Stomach (tissue), 9 donors: Measurements from ENCODE around the gene CPE. TPM values are rescaled to one million over a fixed set of nuclear protein-coding genes. Genes with fewer than 3 reads are reported as not detected.

Experiments used
- DNase-seq, 2 donors: peaks; one replicate each; pipeline versions ENCODE4 v3.0.0 to v3.0.0-alpha.2; 2013 to 2019
- H3K27ac ChIP-seq, 5 donors: fragments of 200-600 bp in 4 of 5; sonication (generic) in 4 of 5; one replicate each; pipeline ENCODE4 v1.5.1; 2013 to 2019; ENCODE audit warnings: mild to moderate bottlenecking in 1 of 5, moderate library complexity in 1 of 5
- H3K27me3 ChIP-seq, 3 donors: fragments of 200-600 bp; sonication (generic); one replicate each; pipeline ENCODE4 v1.5.1; 2017 to 2019; ENCODE audit warnings: mixed run types in 1 of 3
- H3K36me3 ChIP-seq, 4 donors: fragments of 200-600 bp; sonication (generic); 1 replicate in 3 of 4; 2 replicates in 1 of 4; pipeline ENCODE4 v1.5.1; 2016 to 2019
- H3K4me1 ChIP-seq, 4 donors: fragments of 200-600 bp; sonication (generic); one replicate each; pipeline ENCODE4 v1.5.1; 2016 to 2019
- H3K4me3 ChIP-seq, 4 donors: fragments of 200-600 bp; sonication (generic) in 3 of 4; one replicate each; pipeline ENCODE4 v1.5.1; 2016 to 2019; ENCODE audit warnings: mild to moderate bottlenecking in 1 of 4
- H3K9me3 ChIP-seq, 4 donors: fragments of 200-600 bp; sonication (generic); one replicate each; pipeline ENCODE4 v1.5.1; 2016 to 2019
- EP300 ChIP-seq: sonication (generic); formaldehyde crosslinking; IDR thresholded peaks from one replicate; pipeline ENCODE4 v1.6.1; 2017; ENCODE audit warnings: antibody characterized with exemption
- POLR2A ChIP-seq, 4 donors: fragments of 450-650 bp; IDR thresholded peaks; one replicate each; pipeline ENCODE4 v1.6.1; 2016; ENCODE audit warnings: antibody characterized with exemption in 4 of 4, control low read depth in 2 of 4, mild to moderate bottlenecking in 1 of 4, moderate library complexity in 1 of 4
- POLR2AphosphoS5 ChIP-seq, 3 donors: sonication (generic); formaldehyde crosslinking; IDR thresholded peaks; one replicate each; pipeline ENCODE4 v1.6.1; 2016; ENCODE audit warnings: antibody characterized with exemption in 3 of 3
- WGBS, 5 donors: extraction: QIAGEN DNeasy Blood & Tissue Kit in 3 of 5; methylation state at CpG; one replicate each; pipeline versions ENCODE4 v1.1.5 to v1.1.7; 2013 to 2018; 5-methylcytosine and 5-hydroxymethylcytosine counted together
- intact Hi-C: fragments of 100-400 bp; cut with DNase I; formaldehyde crosslinking; loops from one replicate; pipeline ENCODE4 v1.15.1; 2023; ENCODE audit warnings: low total_unique reads
- polyA plus RNA-seq, 3 donors: library from polyadenylated mRNA; stranded (reverse); fragments of 200-250 nt; gene quantifications; one replicate each; pipeline ENCODE4 v1.2.3, GENCODE V29; 2013
- total RNA-seq, 5 donors: library from RNA; depleted of rRNA; stranded (reverse); fragments of >200 nt; gene quantifications; one replicate each; pipeline versions ENCODE4 v1.1.0 to v1.2.3, GENCODE V29; 2014 to 2016
- TF ChIP-seq, protein P1 (sequence below), 7 experiments: fragments of 450-650 bp in 4 of 7; fragments of 200-600 bp in 3 of 7; sonication (generic) in 3 of 7; IDR thresholded peaks; one replicate each; pipeline ENCODE4 v1.5.1; 2016 to 2019; ENCODE audit warnings: antibody characterized with exemption in 7 of 7, control low read depth in 2 of 7, mild to moderate bottlenecking in 1 of 7
- donor health status: healthy with polysubstance abuse.
- donor health status: Bipolar disorder and iron deficiency.
- donor health status: healthy.

Gene CPE
- total and polyA plus RNA-seq, 8 donors: 8.8 to 143 (median 30.4) TPM

DNA sequence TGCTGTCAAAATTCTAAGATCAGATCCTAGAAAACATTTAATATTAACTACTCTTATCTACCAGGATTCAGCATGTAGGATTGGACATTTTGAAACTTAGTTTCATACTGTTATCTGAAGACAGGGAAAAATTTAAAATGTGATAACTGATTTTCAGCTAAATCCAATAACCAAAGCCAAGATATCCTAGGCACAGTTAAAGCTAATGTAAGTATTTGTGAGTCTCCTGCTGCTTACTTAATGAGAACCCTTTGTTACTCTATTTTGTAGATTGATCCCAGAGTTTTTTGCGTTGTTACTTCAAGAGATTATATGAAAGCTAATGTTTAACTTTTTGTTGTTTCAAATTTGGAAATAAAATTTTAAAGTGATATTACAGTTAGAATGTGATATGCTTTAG, 2.0 kb downstream of the CPE start:
- intact Hi-C loops: no loop called here
- no peak for DNase-seq
- peak overlapping the region in 1 of 4 donors; percentile 58 for H3K4me3 ChIP-seq
- H3K27me3 ChIP-seq: peaks cover 0 to 29% (median 13%) of the 10 kb centered on the region in 3 donors
- H3K36me3 ChIP-seq: no peaks in the 10 kb centered on the region
- 28 to 56% (median 33%) methylated on average over 1 of the region's 1 CpG for WGBS, 5 donors
- TF ChIP-seq, protein P1, sequence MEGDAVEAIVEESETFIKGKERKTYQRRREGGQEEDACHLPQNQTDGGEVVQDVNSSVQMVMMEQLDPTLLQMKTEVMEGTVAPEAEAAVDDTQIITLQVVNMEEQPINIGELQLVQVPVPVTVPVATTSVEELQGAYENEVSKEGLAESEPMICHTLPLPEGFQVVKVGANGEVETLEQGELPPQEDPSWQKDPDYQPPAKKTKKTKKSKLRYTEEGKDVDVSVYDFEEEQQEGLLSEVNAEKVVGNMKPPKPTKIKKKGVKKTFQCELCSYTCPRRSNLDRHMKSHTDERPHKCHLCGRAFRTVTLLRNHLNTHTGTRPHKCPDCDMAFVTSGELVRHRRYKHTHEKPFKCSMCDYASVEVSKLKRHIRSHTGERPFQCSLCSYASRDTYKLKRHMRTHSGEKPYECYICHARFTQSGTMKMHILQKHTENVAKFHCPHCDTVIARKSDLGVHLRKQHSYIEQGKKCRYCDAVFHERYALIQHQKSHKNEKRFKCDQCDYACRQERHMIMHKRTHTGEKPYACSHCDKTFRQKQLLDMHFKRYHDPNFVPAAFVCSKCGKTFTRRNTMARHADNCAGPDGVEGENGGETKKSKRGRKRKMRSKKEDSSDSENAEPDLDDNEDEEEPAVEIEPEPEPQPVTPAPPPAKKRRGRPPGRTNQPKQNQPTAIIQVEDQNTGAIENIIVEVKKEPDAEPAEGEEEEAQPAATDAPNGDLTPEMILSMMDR (IDR thresholded peaks at IDR 0.05): no peak
- TF ChIP-seq EP300 (no peak), POLR2AphosphoS5 (IDR thresholded peaks at IDR 0.05) (no peak), POLR2A (IDR thresholded peaks at IDR 0.05) (no peak)
- H3K9me3 ChIP-seq: no peaks in the 10 kb centered on the region
- H3K27ac ChIP-seq: peak overlapping the region in 2 of 5 donors; percentile 81 to 89
- H3K4me1 ChIP-seq: peaks cover 5 to 25% (median 17%) of the 10 kb centered on the region in 4 donors

DNA sequence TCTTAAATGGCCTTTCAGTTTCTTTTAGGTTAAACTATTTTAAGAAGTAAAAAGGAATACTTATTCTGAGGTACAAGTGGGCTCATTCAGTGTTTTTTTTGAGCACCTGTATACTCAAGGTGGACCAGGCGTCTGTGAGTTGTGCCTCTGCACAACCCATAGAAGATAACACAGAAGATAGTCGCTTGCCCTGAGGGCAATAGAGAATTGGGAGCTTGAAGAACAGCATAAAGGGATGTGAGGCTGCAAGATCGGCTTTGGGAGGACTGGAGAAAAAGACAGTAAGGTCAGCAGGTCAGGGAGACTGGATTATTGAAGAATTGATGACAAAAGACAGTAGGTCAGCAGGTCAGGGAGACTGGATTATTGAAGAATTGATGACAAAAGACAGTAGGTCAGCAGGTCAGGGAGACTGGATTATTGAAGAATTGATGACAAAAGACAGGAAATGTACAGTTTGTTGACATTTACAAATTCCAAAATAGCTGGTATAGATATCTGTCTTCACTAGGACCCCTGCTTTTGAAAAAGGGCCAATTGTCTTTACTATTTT, 3.1 kb downstream of the CPE start:
- no peak overlapping the region for H3K27ac ChIP-seq
- H3K4me3 ChIP-seq: no peak overlapping the region
- no peaks in the 10 kb centered on the region for H3K36me3 ChIP-seq
- H3K27me3 ChIP-seq: peaks cover 0 to 29% (median 13%) of the 10 kb centered on the region in 3 donors
- peaks cover 5 to 25% (median 17%) of the 10 kb centered on the region in 4 donors for H3K4me1 ChIP-seq
- no peak for DNase-seq
- 66 to 76% (median 73%) methylated on average over 3 of the region's 3 CpGs for WGBS, 5 donors
- no peak for TF ChIP-seq POLR2AphosphoS5 (IDR thresholded peaks at IDR 0.05)
- TF ChIP-seq POLR2A (IDR thresholded peaks at IDR 0.05): no peak
- TF ChIP-seq, protein P1 (IDR thresholded peaks at IDR 0.05): no peak
- no peak for TF ChIP-seq EP300
- H3K9me3 ChIP-seq: no peaks in the 10 kb centered on the region
- intact Hi-C loops: no loop called here

DNA sequence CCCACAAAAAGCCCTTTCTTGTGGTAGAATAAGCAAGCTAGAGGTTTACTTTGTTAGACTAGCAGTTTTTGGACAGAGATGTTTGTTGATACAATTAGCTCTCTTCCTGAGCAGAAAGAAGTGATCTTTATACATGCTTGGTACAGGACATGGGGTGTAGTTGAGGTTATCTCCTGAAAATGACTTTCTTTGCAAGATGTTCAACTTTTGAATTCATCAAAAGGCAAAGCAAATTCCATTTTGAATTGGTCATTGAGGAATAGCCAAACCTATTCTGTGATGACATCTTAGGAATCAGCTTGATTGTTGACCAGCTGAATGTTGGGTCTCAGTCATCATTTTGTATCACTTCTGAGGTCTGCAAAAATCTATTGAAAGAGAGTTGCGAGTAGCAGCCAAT, 3.8 kb downstream of the CPE start:
- Histone ChIP-seq H3K9me3 (no peaks in the 10 kb centered on the region), H3K4me3 (no peak overlapping the region), H3K36me3 (no peaks in the 10 kb centered on the region), H3K4me1 (peaks cover 5 to 25% (median 17%) of the 10 kb centered on the region in 4 donors), H3K27ac (peak overlapping the region in 1 of 5 donors; percentile 52), H3K27me3 (peaks cover 0 to 24% (median 13%) of the 10 kb centered on the region in 3 donors)
- WGBS, 5 donors: 82 to 100% (median 90%) methylated on average over 1 of the region's 1 CpG
- DNase-seq: no peak
- TF ChIP-seq EP300: no peak
- TF ChIP-seq POLR2AphosphoS5 (IDR thresholded peaks at IDR 0.05): no peak
- no peak for TF ChIP-seq POLR2A (IDR thresholded peaks at IDR 0.05)
- TF ChIP-seq, protein P1 (IDR thresholded peaks at IDR 0.05): no peak
- intact Hi-C loops: no loop called here

DNA sequence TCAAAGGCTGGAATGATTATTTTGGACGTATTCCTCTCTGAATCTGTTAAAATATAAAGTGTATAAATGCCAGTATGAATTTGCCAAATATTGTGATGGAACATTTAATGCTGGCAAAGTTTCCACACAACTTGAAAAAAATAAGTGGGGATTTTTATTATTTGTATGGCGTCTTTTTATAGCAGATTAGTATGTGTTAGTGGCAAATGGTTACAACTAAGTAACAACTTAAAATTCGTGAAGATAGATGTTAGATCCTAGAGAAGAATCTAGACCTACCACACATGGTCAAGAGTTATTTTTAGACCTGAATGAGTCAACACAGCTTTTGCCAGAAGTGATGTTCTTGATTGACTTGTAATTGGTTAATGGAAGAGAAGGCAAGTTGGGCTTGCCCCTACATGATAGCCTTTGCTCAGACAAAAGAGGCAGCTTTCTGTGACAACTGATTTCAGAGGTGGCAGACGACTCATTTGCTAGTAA, 4.8 kb downstream of the CPE start:
- peaks cover 0 to 14% (median 13%) of the 10 kb centered on the region in 3 donors for H3K27me3 ChIP-seq
- WGBS, 5 donors: 50 to 68% (median 60%) methylated on average over 4 of the region's 4 CpGs
- no peak overlapping the region for H3K4me3 ChIP-seq
- intact Hi-C loops: no loop called here
- peak in 1 of 2 donors; percentile 47 for DNase-seq
- TF ChIP-seq EP300 (no peak), POLR2AphosphoS5 (IDR thresholded peaks at IDR 0.05) (no peak), POLR2A (IDR thresholded peaks at IDR 0.05) (no peak)
- TF ChIP-seq, protein P1 (IDR thresholded peaks at IDR 0.05): no peak
- H3K9me3 ChIP-seq: no peaks in the 10 kb centered on the region
- H3K4me1 ChIP-seq: peaks cover 5 to 18% (median 11%) of the 10 kb centered on the region in 4 donors
- H3K36me3 ChIP-seq: no peaks in the 10 kb centered on the region
- H3K27ac ChIP-seq: peak overlapping the region in 2 of 5 donors; percentile 52 to 59
